Endodermal cell (in vitro differentiated cells): ENCODE measurements around the gene KRABD2.

Experiments used
- DNase-seq: peaks from one replicate; pipeline ENCODE4 v3.0.0-alpha.2; 2017
- H3K27ac ChIP-seq: 2 replicates; pipeline ENCODE4 v1.5.1; 2013; ENCODE audit warnings: mild to moderate bottlenecking, low read depth, low read length, moderate library complexity
- H3K27me3 ChIP-seq: 2 replicates; pipeline ENCODE4 v1.6.1; 2013; ENCODE audit warnings: mild to moderate bottlenecking, low read length, moderate library complexity; ENCODE audit not compliant: insufficient read depth, control insufficient read depth, poor library complexity, severe bottlenecking
- H3K36me3 ChIP-seq: 2 replicates; pipeline ENCODE4 v1.7.0; 2013; ENCODE audit warnings: mild to moderate bottlenecking, low read length, moderate library complexity; ENCODE audit not compliant: control insufficient read depth, insufficient read depth
- H3K4me1 ChIP-seq: one replicate; pipeline ENCODE4 v1.7.0; 2013; ENCODE audit warnings: low read length; ENCODE audit not compliant: control insufficient read depth, insufficient read depth
- H3K4me3 ChIP-seq: 2 replicates; pipeline ENCODE4 v1.5.1; 2013; ENCODE audit warnings: mild to moderate bottlenecking, low read length, moderate library complexity
- H3K9ac ChIP-seq: 2 replicates; pipeline ENCODE4 v1.6.1; 2013; ENCODE audit warnings: mild to moderate bottlenecking, low read length, moderate library complexity; ENCODE audit not compliant: poor library complexity, severe bottlenecking; ENCODE audit errors: extremely low read depth
- H3K9me3 ChIP-seq: 2 replicates; pipeline ENCODE4 v1.6.1; 2013; ENCODE audit warnings: mild to moderate bottlenecking, low read length, moderate library complexity; ENCODE audit not compliant: control insufficient read depth
- H3K27ac Mint-ChIP-seq: 2 replicates; pipeline ENCODE4 v1.8.0; 2020; ENCODE audit warnings: mixed read lengths
- H3K27me3 Mint-ChIP-seq: 2 replicates; pipeline ENCODE4 v1.8.0; 2021; ENCODE audit warnings: mild to moderate bottlenecking, mixed read lengths; ENCODE audit not compliant: insufficient read depth
- H3K36me3 Mint-ChIP-seq: 2 replicates; pipeline ENCODE4 v1.8.0; 2020; ENCODE audit warnings: low read depth, mixed read lengths
- H3K4me1 Mint-ChIP-seq: 2 replicates; pipeline ENCODE4 v1.8.0; 2020; ENCODE audit warnings: mixed read lengths
- H3K4me3 Mint-ChIP-seq: 2 replicates; pipeline ENCODE4 v1.8.0; 2020; ENCODE audit warnings: mild to moderate bottlenecking, moderate library complexity, mixed read lengths
- H3K9me3 Mint-ChIP-seq: 2 replicates; pipeline ENCODE4 v1.8.0; 2020; ENCODE audit warnings: mild to moderate bottlenecking, mixed read lengths
- CTCF ChIP-seq: fragments of 200-600 bp; sonication (generic); conservative IDR thresholded peaks from 2 replicates; pipeline ENCODE4 v1.5.0; 2021; ENCODE audit warnings: antibody characterized with exemption, mild to moderate bottlenecking
- WGBS, 2 experiments: methylation state at CpG; one replicate each; pipeline versions ENCODE4 v1.1.5 to v1.1.7; 2013; ENCODE audit warnings: missing lambda C conversion rate in 2 of 2, mixed read lengths in 1 of 2; ENCODE audit not compliant: insufficient coverage in 1 of 2, insufficient read length in 1 of 2; 5-methylcytosine and 5-hydroxymethylcytosine counted together

The KRABD2 gene

GRCh38 chr17:8410883-8411238, 34.4 kb upstream of the KRABD2 start:
- no peak overlapping the region for H3K27ac Mint-ChIP-seq
- H3K9me3 ChIP-seq, result no peaks in the 10 kb centered on the region
- DNase-seq, result no peak
- H3K27me3 Mint-ChIP-seq, result peaks cover 5% of the 10 kb centered on the region
- TF ChIP-seq CTCF, result no peak
- no peak overlapping the region for H3K9ac ChIP-seq
- H3K4me3 Mint-ChIP-seq, result no peak overlapping the region
- no peak overlapping the region for H3K4me3 ChIP-seq
- H3K36me3 Mint-ChIP-seq, result no peaks in the 10 kb centered on the region
- WGBS, 2 experiments, result 67 to 82% methylated on average over 1 of the region's 1 CpG
- H3K4me1 Mint-ChIP-seq, result peaks cover 6% of the 10 kb centered on the region
- no peaks in the 10 kb centered on the region for H3K9me3 Mint-ChIP-seq
- no peaks in the 10 kb centered on the region for H3K36me3 ChIP-seq
- peaks cover 4% of the 10 kb centered on the region for H3K27me3 ChIP-seq
- H3K27ac ChIP-seq, result no peak overlapping the region
- no peaks in the 10 kb centered on the region for H3K4me1 ChIP-seq

- H3K4me3 Mint-ChIP-seq, result no peak overlapping the region
These were observed 33.7 kb upstream of the KRABD2 start for GRCh38 chr17:8409966-8410882.

GRCh38 chr17:8408371-8408770, 31.9 kb upstream of the KRABD2 start:
- Mint-ChIP-seq H3K27ac (peak overlapping the region; percentile 61), H3K27me3 (peaks cover 5% of the 10 kb centered on the region), H3K4me1 (peaks cover 6% of the 10 kb centered on the region), H3K36me3 (no peaks in the 10 kb centered on the region), H3K9me3 (no peaks in the 10 kb centered on the region), H3K4me3 (no peak overlapping the region)
- H3K9me3 ChIP-seq, result no peaks in the 10 kb centered on the region
- no peaks in the 10 kb centered on the region for H3K27me3 ChIP-seq
- no peak overlapping the region for H3K27ac ChIP-seq
- DNase-seq, result peak; percentile 81
- 85 to 86% methylated on average over 14 of the region's 14 CpGs for WGBS, 2 experiments
- no peak for TF ChIP-seq CTCF
- no peak overlapping the region for H3K4me3 ChIP-seq
- no peaks in the 10 kb centered on the region for H3K4me1 ChIP-seq
- H3K36me3 ChIP-seq, result no peaks in the 10 kb centered on the region
- H3K9ac ChIP-seq, result no peak overlapping the region

More at GRCh38 chr17:8409966-8410882, 33.7 kb upstream of the KRABD2 start:
- no peaks in the 10 kb centered on the region for H3K36me3 Mint-ChIP-seq
- no peak overlapping the region for H3K9ac ChIP-seq
- H3K4me1 Mint-ChIP-seq, result peaks cover 6% of the 10 kb centered on the region
- H3K27me3 Mint-ChIP-seq, result peaks cover 5% of the 10 kb centered on the region
- H3K9me3 ChIP-seq, result no peaks in the 10 kb centered on the region
- DNase-seq, result peak; percentile 99
- peak; percentile 92 for TF ChIP-seq CTCF
- no peaks in the 10 kb centered on the region for H3K9me3 Mint-ChIP-seq
- no peak overlapping the region for H3K27ac ChIP-seq
- H3K4me1 ChIP-seq, result no peaks in the 10 kb centered on the region
- WGBS, 2 experiments, result 36 to 40% methylated on average over 19 of the region's 19 CpGs
- no peak overlapping the region for H3K27ac Mint-ChIP-seq
- H3K4me3 ChIP-seq, result no peak overlapping the region
- H3K27me3 ChIP-seq, result no peaks in the 10 kb centered on the region
- H3K36me3 ChIP-seq, result no peaks in the 10 kb centered on the region
